RKO (cell line): ENCODE results near the gene VEPH1.

ENCODE experiments used
- DNase-seq: peaks from one replicate; pipeline ENCODE4 v3.0.0-alpha.2; 2016; ENCODE audit warnings: low spot score

Gene VEPH1

GRCh38 chr3:157477441-157477840, 25.8 kb downstream of the VEPH1 start:
- no peak for DNase-seq

GRCh38 chr3:157475921-157476414, 27.2 kb downstream of the VEPH1 start:
- DNase-seq: peak; percentile 51

- DNase-seq: no peak
Measured at GRCh38 chr3:157472648-157473047, 30.6 kb downstream of the VEPH1 start.

- no peak for DNase-seq
Measured at GRCh38 chr3:157471064-157471463, 32.2 kb downstream of the VEPH1 start.

- DNase-seq: no peak
Measured at GRCh38 chr3:157469561-157470294, 33.5 kb downstream of the VEPH1 start.

GRCh38 chr3:157467200-157467599, 36.0 kb downstream of the VEPH1 start:
- no peak for DNase-seq

GRCh38 chr3:157465741-157466140, 37.5 kb downstream of the VEPH1 start:
- no peak for DNase-seq

- no peak for DNase-seq
Measured at GRCh38 chr3:157464321-157464720, 38.9 kb downstream of the VEPH1 start.

- no peak for DNase-seq
Measured at GRCh38 chr3:157463816-157464215, 39.4 kb downstream of the VEPH1 start.

- DNase-seq: no peak
Measured at GRCh38 chr3:157460253-157460652, 43.0 kb downstream of the VEPH1 start.

GRCh38 chr3:157459706-157460105, 43.5 kb downstream of the VEPH1 start:
- no peak for DNase-seq

- no peak for DNase-seq
Measured at GRCh38 chr3:157453824-157454223, 49.4 kb downstream of the VEPH1 start.

- no peak for DNase-seq
Measured at GRCh38 chr3:157452097-157452496, 51.1 kb downstream of the VEPH1 start.

- peak; percentile 47 for DNase-seq
Measured at GRCh38 chr3:157447026-157447694, 56.1 kb downstream of the VEPH1 start.

- no peak for DNase-seq
Measured at GRCh38 chr3:157445857-157446256, 57.4 kb downstream of the VEPH1 start.

- DNase-seq: no peak
Measured at GRCh38 chr3:157444797-157445184, 58.4 kb downstream of the VEPH1 start.

- no peak for DNase-seq
Measured at GRCh38 chr3:157443905-157444796, 59.1 kb downstream of the VEPH1 start.

- no peak for DNase-seq
Measured at GRCh38 chr3:157442729-157443128, 60.5 kb downstream of the VEPH1 start.

GRCh38 chr3:157441102-157441624, 62.1 kb downstream of the VEPH1 start:
- no peak for DNase-seq

- DNase-seq: no peak
Measured at GRCh38 chr3:157438194-157438730, 65.0 kb downstream of the VEPH1 start.

GRCh38 chr3:157436583-157437291, 66.5 kb downstream of the VEPH1 start, which contains the start of gene PTX3:
Gene PTX3 (plus strand): TSS chr3:157436850. CDS start chr3:157436934, 84 bp downstream.
- DNase-seq: no peak
